ENCODE measurements around the gene THAP10. TPM values are rescaled to one million over a fixed set of nuclear protein-coding genes. Genes with fewer than 3 reads are reported as not detected.

Gene THAP10
- total RNA-seq, 1 experiment from 2014 or later = 5.9 TPM

DNA sequence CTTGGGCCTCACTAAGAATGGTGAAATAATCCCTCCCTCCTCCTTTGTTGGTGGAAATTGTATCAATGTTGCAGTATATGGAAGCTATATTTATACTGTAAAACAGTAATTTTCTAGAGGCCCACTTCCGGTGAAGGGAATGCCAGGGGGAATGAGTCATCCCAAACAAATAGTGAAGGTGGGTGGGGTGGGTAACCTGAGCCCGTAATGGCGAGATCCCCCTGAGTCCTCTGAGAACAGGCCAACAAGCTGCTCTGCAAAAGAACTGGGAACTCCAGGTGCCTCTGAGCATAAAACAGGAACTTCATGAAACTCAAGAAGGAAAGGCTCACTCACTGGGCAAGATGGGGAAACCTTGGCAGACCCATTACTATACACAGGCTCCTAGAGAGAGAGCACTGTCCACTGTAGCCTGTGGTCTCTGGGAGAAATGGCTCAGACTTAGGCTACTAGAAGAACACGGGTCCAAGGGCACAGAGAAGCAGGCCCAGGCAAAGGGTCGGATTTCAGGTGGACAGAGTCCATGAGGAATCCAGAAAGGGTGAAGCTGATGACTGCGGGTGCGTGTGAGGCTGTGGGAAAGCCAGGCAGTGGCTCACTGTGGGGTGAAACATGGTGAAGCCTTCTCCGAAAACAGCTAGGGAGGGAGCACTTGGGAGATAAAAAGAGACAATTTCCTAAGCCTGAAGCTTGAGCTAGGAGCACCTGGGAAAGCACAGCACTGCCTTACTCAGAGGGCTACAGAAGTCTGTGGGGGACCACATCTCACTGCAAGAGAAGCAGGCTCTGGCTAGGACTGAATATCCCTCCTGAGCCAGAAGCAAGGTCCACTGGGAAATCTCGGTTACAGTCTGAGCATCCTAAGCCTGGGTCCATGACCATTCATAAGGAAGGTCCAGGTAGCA lies 58.1 kb downstream of the THAP10 start:
- peak overlapping the region; percentile 9; the same call in 1 of the 2 replicates for H3K4me3 ChIP-seq (ENCODE audit: low read length)
- H4K20me1 ChIP-seq (ENCODE audit: low read length) = no peaks in the 10 kb centered on the region
- DNase-seq (peak; percentile 91), ATAC-seq (peak; percentile 88)
- H3K9ac ChIP-seq (ENCODE audit: low read length) = peak overlapping the region; percentile 51
- no peaks in the 10 kb centered on the region for H3K79me2 ChIP-seq (ENCODE audit: low read length)
- ChIA-PET CTCF (no interaction called here), POLR2A (ENCODE audit: unreplicated experiment) (interaction anchor here (0.6 to 1.6 kb wide), 2 partner anchors 18 to 19 kb away, joined by 4 to 5 read pairs; no protein-coding TSS in a partner anchor)
- no TSS peak for BruUV-seq (replicated peaks)
- TF ChIP-seq, protein P1, sequence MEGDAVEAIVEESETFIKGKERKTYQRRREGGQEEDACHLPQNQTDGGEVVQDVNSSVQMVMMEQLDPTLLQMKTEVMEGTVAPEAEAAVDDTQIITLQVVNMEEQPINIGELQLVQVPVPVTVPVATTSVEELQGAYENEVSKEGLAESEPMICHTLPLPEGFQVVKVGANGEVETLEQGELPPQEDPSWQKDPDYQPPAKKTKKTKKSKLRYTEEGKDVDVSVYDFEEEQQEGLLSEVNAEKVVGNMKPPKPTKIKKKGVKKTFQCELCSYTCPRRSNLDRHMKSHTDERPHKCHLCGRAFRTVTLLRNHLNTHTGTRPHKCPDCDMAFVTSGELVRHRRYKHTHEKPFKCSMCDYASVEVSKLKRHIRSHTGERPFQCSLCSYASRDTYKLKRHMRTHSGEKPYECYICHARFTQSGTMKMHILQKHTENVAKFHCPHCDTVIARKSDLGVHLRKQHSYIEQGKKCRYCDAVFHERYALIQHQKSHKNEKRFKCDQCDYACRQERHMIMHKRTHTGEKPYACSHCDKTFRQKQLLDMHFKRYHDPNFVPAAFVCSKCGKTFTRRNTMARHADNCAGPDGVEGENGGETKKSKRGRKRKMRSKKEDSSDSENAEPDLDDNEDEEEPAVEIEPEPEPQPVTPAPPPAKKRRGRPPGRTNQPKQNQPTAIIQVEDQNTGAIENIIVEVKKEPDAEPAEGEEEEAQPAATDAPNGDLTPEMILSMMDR (conservative IDR thresholded peaks at IDR 0.05; ENCODE audit: low read depth, low read length) = no peak
- no peak for TF ChIP-seq EZH2 (IDR thresholded peaks at IDR 0.05; ENCODE audit: low read length, unreplicated experiment)
- TF ChIP-seq EZH2phosphoT487 (IDR thresholded peaks at IDR 0.05; ENCODE audit: borderline replicate concordance, low read length) = no peak
- H3K36me3 ChIP-seq (ENCODE audit: low read depth, low read length) = peaks cover 11% of the 10 kb centered on the region; the same call in 1 of the 2 replicates
- H3K27ac ChIP-seq (ENCODE audit: low read length) = peak overlapping the region; percentile 94
- H3K4me1 ChIP-seq (ENCODE audit: insufficient read depth, low read length) = peaks cover 26% of the 10 kb centered on the region
- H3K9me3 ChIP-seq (ENCODE audit: low read length) = no peaks in the 10 kb centered on the region
- no peaks in the 10 kb centered on the region for H3K27me3 ChIP-seq (ENCODE audit: low read length)
- H3K4me2 ChIP-seq (ENCODE audit: low read length) = peak overlapping the region; percentile 75
- H3F3A ChIP-seq (ENCODE audit: low read length, unreplicated experiment) = no peaks in the 10 kb centered on the region
- peak overlapping the region; percentile 71 for H2AFZ ChIP-seq (ENCODE audit: low read length)
- H3K9me2 ChIP-seq (replicated peaks; ENCODE audit: low read length) = no peaks in the 10 kb centered on the region
- intact Hi-C loops (cut with micrococcal nuclease) = no loop called here

GRCh38 chr15:70833422-70833821 lies 58.8 kb downstream of the THAP10 start:
- POLR2A ChIA-PET (ENCODE audit: unreplicated experiment) = interaction anchor here (0.6 to 1.6 kb wide), 2 partner anchors 18 to 19 kb away, joined by 4 to 5 read pairs; no protein-coding TSS in a partner anchor
- peak overlapping the region; percentile 94 for H3K27ac ChIP-seq (ENCODE audit: low read length)
- no peak for TF ChIP-seq EZH2 (IDR thresholded peaks at IDR 0.05; ENCODE audit: low read length, unreplicated experiment)
- TF ChIP-seq, protein P1 (conservative IDR thresholded peaks at IDR 0.05; ENCODE audit: low read depth, low read length) = no peak
- TF ChIP-seq EZH2phosphoT487 (IDR thresholded peaks at IDR 0.05; ENCODE audit: borderline replicate concordance, low read length) = no peak

More at GRCh38 chr15:70833422-70833821, 58.8 kb downstream of the THAP10 start:
- Histone ChIP-seq H3K9me3 (ENCODE audit: low read length) (no peaks in the 10 kb centered on the region), H3K9me2 (replicated peaks; ENCODE audit: low read length) (no peaks in the 10 kb centered on the region), H3K79me2 (ENCODE audit: low read length) (no peaks in the 10 kb centered on the region), H2AFZ (ENCODE audit: low read length) (no peak overlapping the region), H3K9ac (ENCODE audit: low read length) (no peak overlapping the region), H3K36me3 (ENCODE audit: low read depth, low read length) (peaks cover 11% of the 10 kb centered on the region; the same call in 1 of the 2 replicates), H3K4me2 (ENCODE audit: low read length) (peak overlapping the region; percentile 75), H3F3A (ENCODE audit: low read length, unreplicated experiment) (no peaks in the 10 kb centered on the region), H4K20me1 (ENCODE audit: low read length) (no peaks in the 10 kb centered on the region), H3K27me3 (ENCODE audit: low read length) (no peaks in the 10 kb centered on the region), H3K4me3 (ENCODE audit: low read length) (0 out of 2 replicates have a peak overlapping the region, but pooled peaks have one; percentile 9), H3K4me1 (ENCODE audit: insufficient read depth, low read length) (peaks cover 26% of the 10 kb centered on the region)
- intact Hi-C loops (cut with micrococcal nuclease) = no loop called here
- DNase-seq (no peak), ATAC-seq (no peak)
- CTCF ChIA-PET = no interaction called here
- no TSS peak for BruUV-seq (replicated peaks)
